ENCODE results near the gene MOV10. TPM values are rescaled to one million over a fixed set of nuclear protein-coding genes. Genes with fewer than 3 reads are reported as not detected.

MOV10 gene
- total RNA-seq, 1 donor from 2014 or later, result 57.5 TPM

GRCh38 chr1:112707221-112708001 lies 33.0 kb downstream of the MOV10 start:
- DNase-seq (ENCODE audit: low spot score) (peak; percentile 92), ATAC-seq (peak; percentile 74)
- intact Hi-C loops (cut with DNase I), result loop anchor here (5.0 to 10.0 kb wide), 2 partner anchors 90 to 323 kb away; partner anchors contain the start of genes CAPZA1 and ST7L

- intact Hi-C loops (cut with DNase I), result loop anchor here (5.0 to 10.0 kb wide), 2 partner anchors 91 to 323 kb away; partner anchors contain the start of genes CAPZA1 and ST7L
- no peak for DNase-seq (ENCODE audit: low spot score)
- ATAC-seq, result no peak
These were observed 33.6 kb downstream of the MOV10 start for GRCh38 chr1:112708002-112708448.

GRCh38 chr1:112708489-112708888 lies 34.0 kb downstream of the MOV10 start:
- DNase-seq (ENCODE audit: low spot score), result no peak
- ATAC-seq, result no peak
- intact Hi-C loops (cut with DNase I), result loop anchor here (5.0 to 10.0 kb wide), 2 partner anchors 91 to 324 kb away; partner anchors contain the start of genes CAPZA1 and ST7L

- DNase-seq (ENCODE audit: low spot score) (no peak), ATAC-seq (no peak)
- intact Hi-C loops (cut with DNase I), result loop anchor here (10.0 kb wide), 1 partner anchor 205 kb away; the partner anchor contains the start of gene WNT2B
These were observed 35.7 kb downstream of the MOV10 start for GRCh38 chr1:112710159-112710558.

- DNase-seq (ENCODE audit: low spot score) (no peak), ATAC-seq (no peak)
- intact Hi-C loops (cut with DNase I), result loop anchor here (10.0 kb wide), 1 partner anchor 206 kb away; the partner anchor contains the start of gene WNT2B
These were observed 36.1 kb downstream of the MOV10 start for GRCh38 chr1:112710586-112710985.

GRCh38 chr1:112711041-112711440 lies 36.6 kb downstream of the MOV10 start:
- intact Hi-C loops (cut with DNase I), result loop anchor here (10.0 kb wide), 1 partner anchor 206 kb away; the partner anchor contains the start of gene WNT2B
- DNase-seq (ENCODE audit: low spot score) (no peak), ATAC-seq (no peak)

- no peak for ATAC-seq
- intact Hi-C loops (cut with DNase I), result loop anchor here (10.0 kb wide), 1 partner anchor 207 kb away; the partner anchor contains the start of gene WNT2B
- no peak for DNase-seq (ENCODE audit: low spot score)
These were observed 37.2 kb downstream of the MOV10 start for GRCh38 chr1:112711670-112712069.

- DNase-seq (ENCODE audit: low spot score), result no peak
- ATAC-seq, result no peak
- intact Hi-C loops (cut with DNase I), result loop anchor here (10.0 kb wide), 1 partner anchor 207 kb away; the partner anchor contains the start of gene WNT2B
These were observed 37.7 kb downstream of the MOV10 start for GRCh38 chr1:112712191-112712590.

- intact Hi-C loops (cut with DNase I), result loop anchor here (10.0 kb wide), 1 partner anchor 208 kb away; the partner anchor contains the start of gene WNT2B
- no peak for ATAC-seq
These were observed 38.3 kb downstream of the MOV10 start for GRCh38 chr1:112712701-112713128.

GRCh38 chr1:112713466-112714312 lies 39.2 kb downstream of the MOV10 start:
- intact Hi-C loops (cut with DNase I), result loop anchor here (10.0 kb wide), 1 partner anchor 209 kb away; the partner anchor contains the start of gene WNT2B
- no peak for DNase-seq (ENCODE audit: low spot score)
- no peak for ATAC-seq

More at GRCh38 chr1:112712701-112713128, 38.3 kb downstream of the MOV10 start:
- DNase-seq (ENCODE audit: low spot score), result no peak

- DNase-seq (ENCODE audit: low spot score) (peak; percentile 81), ATAC-seq (peak; percentile 7)
- intact Hi-C loops (cut with DNase I), result loop anchor here (10.0 kb wide), 1 partner anchor 210 kb away; the partner anchor contains the start of gene WNT2B
These were observed 40.1 kb downstream of the MOV10 start for GRCh38 chr1:112714313-112715263.

GRCh38 chr1:112715264-112716053 lies 41.0 kb downstream of the MOV10 start, which contains the start of gene PPM1J:
PPM1J (minus strand) TSS chr1:112715332; CDS start chr1:112715301, 31 bp downstream.
- intact Hi-C loops (cut with DNase I), result loop anchor here (10.0 kb wide), 1 partner anchor 211 kb away; the partner anchor contains the start of gene WNT2B
- peak; percentile 94 for ATAC-seq
- DNase-seq (ENCODE audit: low spot score), result peak; percentile 100

GRCh38 chr1:112716133-112716720 lies 41.8 kb downstream of the MOV10 start:
- ATAC-seq, result peak; percentile 89
- intact Hi-C loops (cut with DNase I), result loop anchor here (10.0 kb wide), 1 partner anchor 211 kb away; the partner anchor contains the start of gene WNT2B
- peak; percentile 93 for DNase-seq (ENCODE audit: low spot score)

GRCh38 chr1:112717263-112717873 lies 42.9 kb downstream of the MOV10 start:
- DNase-seq (ENCODE audit: low spot score), result no peak
- no peak for ATAC-seq
- intact Hi-C loops (cut with DNase I), result loop anchor here (10.0 kb wide), 1 partner anchor 213 kb away; the partner anchor contains the start of gene WNT2B

- intact Hi-C loops (cut with DNase I), result loop anchor here (10.0 kb wide), 1 partner anchor 214 kb away; the partner anchor contains the start of gene WNT2B
These were observed 44.4 kb downstream of the MOV10 start for GRCh38 chr1:112718691-112719418.

More at GRCh38 chr1:112718691-112719418, 44.4 kb downstream of the MOV10 start:
- no peak for ATAC-seq
- DNase-seq (ENCODE audit: low spot score), result peak; percentile 90

Measured in sciatic nerve (tissue), 2 donors.